Renal pelvis (tissue), 12 donors: Measurements from ENCODE around the gene RPGR. TPM values are rescaled to one million over a fixed set of nuclear protein-coding genes. Genes with fewer than 3 reads are reported as not detected.
A peak's percentile ranks its signal among the peaks of the same experiment; 100 is the strongest.

Experiments
- DNase-seq: peaks from one replicate; pipeline ENCODE4 v3.0.0-alpha.2; 2013
- long read RNA-seq, 16 experiments: transcript quantifications; one replicate each; lab custom pipeline, GENCODE V29; 2026
- polyA plus RNA-seq, 3 donors: library from polyadenylated mRNA; unstranded; fragments of 120-200 nt; gene quantifications; one replicate each; pipeline ENCODE4 v1.2.1, GENCODE V29; 2013; ENCODE audit not compliant: insufficient read length in 3 of 3

RPGR gene, protein sequence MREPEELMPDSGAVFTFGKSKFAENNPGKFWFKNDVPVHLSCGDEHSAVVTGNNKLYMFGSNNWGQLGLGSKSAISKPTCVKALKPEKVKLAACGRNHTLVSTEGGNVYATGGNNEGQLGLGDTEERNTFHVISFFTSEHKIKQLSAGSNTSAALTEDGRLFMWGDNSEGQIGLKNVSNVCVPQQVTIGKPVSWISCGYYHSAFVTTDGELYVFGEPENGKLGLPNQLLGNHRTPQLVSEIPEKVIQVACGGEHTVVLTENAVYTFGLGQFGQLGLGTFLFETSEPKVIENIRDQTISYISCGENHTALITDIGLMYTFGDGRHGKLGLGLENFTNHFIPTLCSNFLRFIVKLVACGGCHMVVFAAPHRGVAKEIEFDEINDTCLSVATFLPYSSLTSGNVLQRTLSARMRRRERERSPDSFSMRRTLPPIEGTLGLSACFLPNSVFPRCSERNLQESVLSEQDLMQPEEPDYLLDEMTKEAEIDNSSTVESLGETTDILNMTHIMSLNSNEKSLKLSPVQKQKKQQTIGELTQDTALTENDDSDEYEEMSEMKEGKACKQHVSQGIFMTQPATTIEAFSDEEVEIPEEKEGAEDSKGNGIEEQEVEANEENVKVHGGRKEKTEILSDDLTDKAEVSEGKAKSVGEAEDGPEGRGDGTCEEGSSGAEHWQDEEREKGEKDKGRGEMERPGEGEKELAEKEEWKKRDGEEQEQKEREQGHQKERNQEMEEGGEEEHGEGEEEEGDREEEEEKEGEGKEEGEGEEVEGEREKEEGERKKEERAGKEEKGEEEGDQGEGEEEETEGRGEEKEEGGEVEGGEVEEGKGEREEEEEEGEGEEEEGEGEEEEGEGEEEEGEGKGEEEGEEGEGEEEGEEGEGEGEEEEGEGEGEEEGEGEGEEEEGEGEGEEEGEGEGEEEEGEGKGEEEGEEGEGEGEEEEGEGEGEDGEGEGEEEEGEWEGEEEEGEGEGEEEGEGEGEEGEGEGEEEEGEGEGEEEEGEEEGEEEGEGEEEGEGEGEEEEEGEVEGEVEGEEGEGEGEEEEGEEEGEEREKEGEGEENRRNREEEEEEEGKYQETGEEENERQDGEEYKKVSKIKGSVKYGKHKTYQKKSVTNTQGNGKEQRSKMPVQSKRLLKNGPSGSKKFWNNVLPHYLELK
- polyA plus RNA-seq: 10 to 100 TPM; 11.3 to 21.4 (median 21.1) TPM
- long read RNA-seq, donor 1, full-length matches to known transcripts: 2 of 2 reads
- long read RNA-seq, donor 1, partial matches to known transcripts: 0 of 2 reads
- long read RNA-seq, donor 1, other reads (novel, unspliced or antisense): 0 of 2 reads
- long read RNA-seq, donor 2: 0 reads
- long read RNA-seq, donor 3: 0 reads
- long read RNA-seq, donor 4, partial matches to known transcripts: 0 of 2 reads
- long read RNA-seq, donor 4, other reads (novel, unspliced or antisense): 0 of 2 reads
- long read RNA-seq, donor 5, partial matches to known transcripts: 0 of 1 reads
- long read RNA-seq, donor 5, other reads (novel, unspliced or antisense): 0 of 1 reads
- long read RNA-seq, donor 6, partial matches to known transcripts: 0 of 2 reads
- long read RNA-seq, donor 6, other reads (novel, unspliced or antisense): 0 of 2 reads
- long read RNA-seq, donor 7, partial matches to known transcripts: 0 of 2 reads
- long read RNA-seq, donor 7, other reads (novel, unspliced or antisense): 0 of 2 reads
- long read RNA-seq, donor 8: 0 reads
- long read RNA-seq, donor 9, partial matches to known transcripts: 0 of 1 reads
- long read RNA-seq, donor 9, other reads (novel, unspliced or antisense): 0 of 1 reads
- long read RNA-seq, donor 10, partial matches to known transcripts: 0 of 1 reads
- long read RNA-seq, donor 10, other reads (novel, unspliced or antisense): 0 of 1 reads
- long read RNA-seq, donor 11, partial matches to known transcripts: 0 of 1 reads
- long read RNA-seq, donor 11, other reads (novel, unspliced or antisense): 0 of 1 reads
- long read RNA-seq, donor 12, full-length matches to known transcripts: 2 of 2 reads
- long read RNA-seq, donor 12, partial matches to known transcripts: 0 of 2 reads
- long read RNA-seq, donor 12, other reads (novel, unspliced or antisense): 0 of 2 reads
- long read RNA-seq, donor 13, partial matches to known transcripts: 0 of 4 reads
- long read RNA-seq, donor 13, other reads (novel, unspliced or antisense): 0 of 4 reads
- long read RNA-seq, donor 14: 0 reads
- long read RNA-seq, donor 15, partial matches to known transcripts: 0 of 4 reads
- long read RNA-seq, donor 15, other reads (novel, unspliced or antisense): 0 of 4 reads
- long read RNA-seq, donor 16, partial matches to known transcripts: 0 of 1 reads
- long read RNA-seq, donor 16, other reads (novel, unspliced or antisense): 0 of 1 reads

DNA sequence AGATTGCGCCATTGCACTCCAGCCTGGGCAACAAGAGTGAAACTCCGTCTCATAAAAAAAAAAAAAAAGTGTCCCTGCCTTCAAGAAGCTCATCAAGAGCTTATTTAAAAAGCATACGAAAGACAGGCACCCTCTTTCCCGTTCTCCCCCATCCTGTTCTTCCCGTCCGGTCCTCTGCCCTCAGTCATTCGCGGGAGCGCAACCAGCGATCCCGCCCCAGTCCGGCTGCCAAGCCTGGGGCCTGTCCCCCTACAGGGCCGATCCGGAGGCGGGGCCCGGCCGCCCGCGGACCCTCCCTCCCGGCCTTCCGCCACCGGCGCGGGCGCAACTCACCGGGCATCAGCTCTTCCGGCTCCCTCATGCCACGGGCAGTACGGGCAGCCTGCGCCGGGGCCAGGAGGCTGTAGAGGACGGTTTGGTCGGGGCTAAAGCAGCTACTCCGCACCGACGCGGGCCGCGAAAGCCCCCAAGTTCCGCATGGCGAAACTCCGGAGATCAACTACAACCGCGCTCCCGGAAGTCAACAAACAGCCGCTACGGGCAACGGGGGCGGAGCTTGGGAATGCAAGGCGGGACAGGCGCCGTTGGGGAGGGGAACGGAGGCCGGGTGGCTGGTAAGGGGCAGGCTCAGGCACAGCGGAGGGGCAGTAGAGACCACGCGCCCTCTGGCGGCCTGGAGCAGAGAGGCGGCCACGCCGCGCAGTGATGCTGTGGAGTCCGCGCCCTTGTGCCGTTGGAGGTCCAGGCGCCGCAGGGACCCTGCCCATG is at the start of gene RPGR:
Gene RPGR, minus strand, starts transcription at position 503 of the 768 bp plus-strand sequence. Its CDS starts 142 bp downstream, at position 361.
- DNase-seq: peak; percentile 91

DNA sequence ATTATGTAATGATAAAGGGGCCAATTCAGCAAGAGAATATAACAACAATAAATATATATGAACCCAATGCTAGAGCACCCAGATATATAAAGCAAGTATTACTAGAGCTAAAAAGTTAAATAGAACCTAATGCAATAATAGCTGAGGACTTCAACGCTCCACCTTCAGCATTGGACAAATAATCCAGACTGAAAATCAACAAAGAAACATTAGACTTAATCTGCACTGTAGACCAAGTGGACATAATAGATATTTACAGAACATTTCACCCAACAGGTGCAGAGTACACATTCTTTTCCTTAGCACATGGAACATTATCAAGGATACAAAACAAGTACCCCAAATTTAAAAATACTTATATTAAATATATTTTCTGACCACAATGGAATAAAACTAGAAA is 49.4 kb upstream of the RPGR start:
- DNase-seq: no peak

DNA sequence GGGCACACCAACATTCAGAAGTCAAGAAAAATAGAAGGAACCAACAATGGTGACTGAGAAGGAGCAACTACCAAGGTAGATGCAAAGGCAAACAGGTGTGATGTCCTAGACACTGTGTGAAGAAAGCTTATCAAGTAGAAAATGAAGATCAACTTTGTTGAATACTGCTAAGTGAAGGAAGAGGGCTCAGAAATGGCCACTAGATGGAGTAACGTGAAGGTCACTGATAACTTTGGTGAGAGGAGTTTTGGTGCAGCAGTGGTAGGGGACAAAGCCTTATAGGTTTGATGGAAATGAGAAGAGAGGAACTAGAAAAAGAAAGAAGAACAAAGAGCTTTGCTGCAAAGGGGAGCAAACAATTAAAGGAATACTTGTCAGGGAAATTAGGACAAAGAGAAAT is 48.6 kb upstream of the RPGR start:
- DNase-seq: no peak

DNA sequence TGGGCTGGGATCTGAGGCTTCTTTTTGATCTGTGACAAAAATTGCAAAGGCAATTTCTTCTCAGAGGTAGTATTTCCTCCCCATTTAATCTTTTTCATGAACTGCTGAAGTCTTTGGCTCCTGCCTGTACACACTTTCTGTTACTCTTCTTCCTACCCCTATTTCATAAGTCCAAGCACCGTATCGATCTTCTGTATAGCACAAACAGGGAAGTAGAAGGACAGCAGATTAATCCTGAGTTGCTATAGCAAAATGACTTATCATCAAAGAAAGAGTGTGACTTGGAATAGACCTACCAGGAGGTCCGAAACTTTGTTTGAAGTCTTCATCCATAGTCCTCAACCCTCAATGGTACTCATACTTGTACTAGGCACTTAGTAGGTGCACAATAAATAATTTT is 47.1 kb upstream of the RPGR start:
- DNase-seq: no peak

DNA sequence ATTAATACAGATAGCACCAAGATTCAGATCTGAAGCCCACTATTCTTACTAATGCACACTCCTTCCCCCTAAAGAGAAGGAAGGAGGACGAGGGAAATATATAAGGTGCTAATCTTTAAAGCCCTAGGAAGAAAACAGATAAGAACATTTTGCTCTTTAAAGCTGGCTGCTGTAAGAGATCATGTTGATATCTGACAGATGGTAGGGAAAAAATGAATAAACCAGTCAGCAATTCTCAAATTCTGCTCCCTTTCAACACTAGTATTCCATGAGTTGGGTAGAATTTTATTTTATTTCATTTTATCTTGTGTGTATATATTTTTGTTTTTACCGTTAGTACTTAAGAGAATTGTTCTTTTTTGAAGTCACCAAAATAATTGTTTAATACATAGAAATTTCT is 44.3 kb upstream of the RPGR start:
- no peak for DNase-seq

DNA sequence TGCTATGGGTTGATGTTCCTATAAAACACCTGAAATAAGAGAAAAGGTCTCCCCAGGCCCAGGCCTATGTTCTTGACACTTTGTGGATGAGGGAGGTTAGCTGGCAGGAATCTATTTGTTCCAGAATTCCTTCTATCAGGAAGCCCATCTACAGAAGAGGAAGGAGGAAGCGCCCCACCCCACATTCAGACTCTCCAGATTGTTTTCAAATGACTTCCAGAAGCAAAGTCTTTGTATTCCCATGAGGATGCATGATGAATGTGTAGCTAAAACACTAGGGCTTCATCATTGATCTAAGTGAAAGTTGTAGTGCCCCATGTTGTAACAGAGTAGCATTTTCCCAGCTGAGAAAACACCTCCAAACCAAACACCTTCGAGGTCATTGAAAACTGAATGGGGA is 41.5 kb upstream of the RPGR start:
- DNase-seq: no peak

DNA sequence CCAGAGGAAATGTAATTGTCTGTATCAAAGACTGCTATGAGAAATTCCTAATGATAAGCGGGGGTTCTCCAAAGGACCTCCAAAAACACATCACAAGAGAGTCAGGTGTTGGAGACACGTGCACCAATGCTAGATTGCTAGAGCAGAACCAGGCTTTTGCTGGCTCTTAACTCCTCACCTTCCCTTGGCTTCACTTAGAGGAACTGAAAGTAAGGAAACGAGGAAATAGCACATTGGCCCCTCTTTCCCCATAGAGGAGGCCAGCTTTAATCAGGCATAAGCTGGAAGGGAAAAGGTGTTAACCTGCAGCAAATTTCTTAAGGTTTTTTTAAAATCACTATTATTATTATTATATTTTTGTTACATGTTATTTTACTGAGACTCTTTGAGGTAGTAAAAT is 38.6 kb upstream of the RPGR start:
- no peak for DNase-seq

DNA sequence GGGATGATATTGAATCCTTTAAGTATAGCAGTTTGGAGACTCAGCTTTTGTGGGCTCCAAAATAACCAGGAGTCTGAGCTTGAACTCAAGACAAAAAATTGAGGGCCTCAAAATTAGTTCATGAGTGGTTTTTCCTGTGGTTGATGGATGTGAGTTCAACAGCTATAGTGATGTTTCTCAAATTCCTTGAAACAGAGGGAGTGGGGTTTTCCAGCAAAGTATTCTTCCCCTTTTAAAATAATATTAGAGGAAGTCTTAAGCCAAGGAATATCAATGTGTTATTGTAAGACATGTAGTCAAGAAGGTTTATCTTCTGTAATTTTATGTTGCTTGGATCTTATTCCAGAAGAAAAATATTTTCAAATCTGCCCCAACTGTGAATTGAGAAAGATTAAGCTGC is 35.7 kb upstream of the RPGR start:
- no peak for DNase-seq

DNA sequence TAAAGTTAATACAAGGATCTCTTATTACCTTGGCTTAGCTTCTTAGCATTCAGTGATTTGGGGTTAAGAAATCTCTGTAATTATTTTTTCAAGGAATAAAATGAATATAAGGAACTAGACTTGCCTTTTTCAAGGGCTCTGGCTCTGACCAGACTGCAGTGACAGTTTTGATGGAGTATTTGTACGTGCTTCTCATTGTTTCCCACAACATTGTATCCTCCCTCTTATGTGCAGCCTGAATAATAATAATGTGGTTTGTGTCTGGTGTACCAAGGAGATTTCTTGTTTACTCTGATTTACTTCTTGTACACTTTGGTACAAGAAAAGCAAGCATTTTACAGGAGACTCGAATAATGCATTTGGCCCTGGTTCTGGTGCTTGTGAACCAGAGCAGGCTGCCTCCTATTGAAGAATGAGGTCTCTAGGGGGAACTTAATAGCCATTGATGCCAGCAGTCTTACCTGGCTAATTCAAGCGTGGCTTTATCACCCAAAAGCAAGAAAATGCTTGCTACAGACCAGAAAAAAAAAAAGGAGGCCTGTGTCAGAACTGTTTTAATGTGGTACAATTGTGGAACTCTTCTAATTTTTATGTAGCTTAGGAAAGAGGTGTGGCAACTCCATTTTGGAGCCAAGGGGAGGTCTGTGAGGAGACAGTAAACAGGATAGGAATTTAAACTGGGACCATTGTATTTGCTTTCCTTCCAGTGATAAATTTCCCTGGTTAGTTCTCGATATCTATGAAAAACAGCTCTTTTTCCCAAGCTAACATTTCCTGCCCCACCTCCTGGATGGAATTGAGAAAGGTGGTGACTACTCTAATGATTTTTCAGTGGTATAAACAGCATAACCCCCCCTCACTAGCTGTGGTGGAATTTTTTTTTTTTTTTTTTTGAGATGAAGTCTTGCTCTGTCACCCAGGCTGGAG is 30.7 kb upstream of the RPGR start:
- no peak for DNase-seq

DNA sequence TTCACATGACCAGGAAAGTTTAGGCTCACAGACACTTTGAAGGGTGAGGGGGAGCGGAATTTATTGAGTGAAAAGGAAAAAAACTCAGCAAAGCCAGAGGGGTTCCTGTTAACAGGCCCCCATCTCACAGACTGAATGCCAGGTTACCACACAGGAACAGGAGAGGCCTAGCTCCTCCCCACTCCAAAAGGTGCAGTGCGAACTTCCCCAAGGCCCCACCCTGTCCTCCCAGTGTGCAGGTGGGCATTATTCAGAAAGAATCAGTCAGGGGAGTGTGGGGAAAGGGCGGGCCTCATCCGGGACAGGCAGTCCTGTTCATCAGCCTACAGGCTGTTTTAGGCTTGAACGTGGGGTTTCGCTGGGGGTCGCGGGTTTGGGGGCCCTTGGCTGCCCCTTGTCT is 29.1 kb upstream of the RPGR start:
- no peak for DNase-seq

DNA sequence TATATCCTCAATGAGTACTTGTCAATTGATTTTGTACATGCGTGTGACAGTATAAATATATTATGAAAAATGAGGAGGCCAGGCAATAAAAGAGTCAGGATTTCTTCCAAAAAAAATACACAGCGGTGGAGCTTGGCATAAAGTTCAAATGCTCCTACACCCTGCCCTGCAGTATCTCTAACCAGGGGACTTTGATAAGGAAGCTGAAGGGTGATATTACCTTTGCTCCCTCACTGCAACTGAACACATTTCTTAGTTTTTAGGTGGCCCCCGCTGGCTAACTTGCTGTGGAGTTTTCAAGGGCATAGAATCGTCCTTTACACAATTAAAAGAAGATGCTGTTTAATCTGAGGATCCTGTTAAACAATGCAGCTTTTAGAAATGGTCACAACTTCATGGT is 25.1 kb upstream of the RPGR start, which contains the start of gene OTC:
Gene OTC, plus strand, starts transcription at position 243 of the 400 bp plus-strand sequence. Its CDS starts 93 bp downstream, at position 336.
- DNase-seq: no peak

DNA sequence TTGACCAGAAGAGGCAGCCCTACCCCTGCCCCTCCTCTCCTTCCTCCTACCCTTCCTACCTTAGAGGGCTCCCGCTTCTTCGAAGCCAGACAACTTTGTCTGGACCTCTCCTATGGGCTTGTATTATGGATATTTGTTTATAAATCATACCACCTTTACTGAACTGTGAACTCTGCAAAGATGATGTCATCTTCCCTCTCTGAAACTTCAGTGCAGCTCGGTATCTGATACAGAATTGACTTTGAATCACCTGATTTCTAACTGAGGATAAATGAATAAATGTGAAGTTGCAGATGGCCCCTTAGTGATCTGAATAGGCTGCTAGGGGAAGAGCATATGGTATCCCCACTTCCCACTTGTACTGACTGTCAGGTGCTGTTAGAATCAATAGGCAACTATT is 24.0 kb upstream of the RPGR start:
- DNase-seq: no peak

DNA sequence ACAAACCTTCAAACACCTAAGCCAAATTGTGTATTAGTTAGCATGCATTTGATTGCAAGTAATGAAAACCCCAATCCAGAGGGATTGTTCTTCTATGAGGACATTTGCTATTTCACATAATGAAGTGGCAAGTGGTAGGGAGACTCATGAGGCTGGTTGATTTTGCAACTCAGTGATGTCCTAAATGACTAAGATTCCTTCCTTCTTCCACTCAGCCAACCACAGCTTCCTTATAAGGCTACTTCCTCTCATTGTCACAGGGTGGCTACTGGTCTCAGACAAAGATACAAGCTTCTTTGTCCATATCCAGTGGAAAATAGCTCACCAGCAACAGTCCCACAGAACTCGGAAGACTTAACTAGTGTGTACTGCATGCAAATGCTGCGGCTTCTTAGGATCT is 19.8 kb upstream of the RPGR start:
- DNase-seq: no peak

DNA sequence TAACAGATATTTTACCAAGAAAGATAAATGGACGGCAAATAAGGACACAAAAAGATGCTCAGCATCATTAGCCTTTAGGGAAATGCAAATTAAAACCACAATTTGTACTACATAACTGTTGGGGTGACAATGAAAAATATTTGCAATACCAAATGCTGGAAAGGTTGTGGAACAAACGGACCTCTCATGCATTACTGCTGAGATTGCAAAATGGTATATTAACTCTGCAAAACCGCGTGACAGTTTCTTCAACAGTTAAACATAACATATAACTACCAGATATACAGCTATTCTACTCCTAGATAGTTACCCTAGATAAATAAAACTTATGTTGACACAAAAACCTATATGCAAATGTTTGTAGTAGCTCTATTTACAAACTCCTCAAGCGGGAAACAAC is 18.8 kb upstream of the RPGR start:
- DNase-seq: no peak

DNA sequence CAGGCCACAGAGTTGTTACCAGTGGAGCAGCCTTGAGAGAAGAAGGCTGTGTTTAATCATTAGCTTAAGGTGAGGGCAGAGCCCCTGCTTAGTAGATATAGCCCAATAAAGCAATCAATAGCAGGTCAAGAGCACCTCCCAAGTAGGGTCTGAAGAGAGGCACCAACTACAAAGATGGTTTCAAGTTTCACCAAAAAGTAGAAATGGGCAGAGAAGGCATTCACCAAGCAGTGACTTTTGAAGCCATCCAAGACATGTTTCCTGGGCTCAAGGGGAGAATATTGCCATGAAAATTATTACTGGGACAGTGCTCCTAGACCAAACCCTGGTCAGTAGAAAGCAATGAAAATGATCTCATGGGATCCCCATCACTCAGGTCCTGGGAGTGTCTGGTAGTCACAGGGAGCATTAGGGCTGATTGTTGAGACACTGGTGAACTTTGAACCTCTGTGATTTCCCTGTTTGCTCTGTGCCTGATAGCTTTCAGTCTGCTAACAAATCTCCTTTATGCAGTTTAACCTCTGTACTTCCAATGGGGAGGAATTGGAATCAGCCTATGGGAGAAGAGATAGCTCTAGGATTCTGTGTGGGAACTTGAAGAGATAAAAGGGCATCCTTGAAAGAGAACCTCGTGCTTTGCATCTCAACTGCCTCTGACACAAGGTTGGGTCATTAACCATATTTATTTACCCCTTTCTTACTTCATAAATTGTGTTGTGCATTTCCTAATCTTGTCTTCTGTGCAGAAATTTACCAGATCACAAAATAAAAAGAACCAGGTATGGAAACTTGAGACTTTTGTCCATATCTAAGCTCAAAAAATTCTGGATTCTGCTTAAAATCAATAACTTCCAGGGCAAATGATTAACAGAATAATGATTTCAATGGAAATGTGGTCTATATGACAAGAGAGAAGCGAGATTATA is 15.8 kb upstream of the RPGR start:
- no peak for DNase-seq

DNA sequence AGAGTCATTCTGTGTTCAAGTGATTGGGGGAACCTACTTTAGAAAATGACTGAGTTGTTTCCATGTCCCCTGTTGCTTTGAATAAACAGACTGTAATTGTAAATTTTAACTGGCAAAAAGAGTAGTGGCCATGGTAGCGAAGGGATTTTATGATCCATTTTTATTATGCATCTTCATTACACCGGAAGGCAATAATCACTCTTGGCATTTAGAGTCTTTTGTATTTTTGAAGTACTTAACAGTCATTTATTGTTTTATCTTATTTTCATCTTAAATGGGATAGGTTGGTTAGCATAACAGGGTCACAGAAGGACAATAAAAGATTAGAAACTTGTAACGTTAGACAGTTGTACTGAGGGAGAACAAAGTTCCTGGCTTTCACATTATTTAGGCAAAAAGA is 14.1 kb upstream of the RPGR start:
- DNase-seq: no peak
